ENCODE data around the gene BTBD9. TPM values are rescaled to one million over a fixed set of nuclear protein-coding genes. Genes with fewer than 3 reads are reported as not detected.

The BTBD9 gene
- total RNA-seq, 1 donor from 2014 or later, result 47.9 TPM

- Histone ChIP-seq H3K4me3 (no peak overlapping the region), H3K27ac (no peak overlapping the region), H3K9me3 (no peaks in the 10 kb centered on the region), H3K27me3 (no peaks in the 10 kb centered on the region), H3K4me1 (no peaks in the 10 kb centered on the region), H3K36me3 (peaks cover 18% of the 10 kb centered on the region)
- DNase-seq (no peak), ATAC-seq (no peak)
- intact Hi-C loops (cut with DNase I), result no loop called here
- TF ChIP-seq CTCF (IDR thresholded peaks at IDR 0.05), result no peak
Measured at GRCh38 chr6:38169977-38170526, 469.7 kb downstream of the BTBD9 start.

GRCh38 chr6:38169221-38169976 lies 470.3 kb downstream of the BTBD9 start:
- TF ChIP-seq CTCF (IDR thresholded peaks at IDR 0.05), result no peak
- Histone ChIP-seq H3K4me1 (no peaks in the 10 kb centered on the region), H3K27me3 (no peaks in the 10 kb centered on the region), H3K27ac (no peak overlapping the region), H3K36me3 (peaks cover 17% of the 10 kb centered on the region), H3K4me3 (no peak overlapping the region), H3K9me3 (no peaks in the 10 kb centered on the region)
- ATAC-seq (no peak), DNase-seq (no peak)
- intact Hi-C loops (cut with DNase I), result no loop called here

- DNase-seq (no peak), ATAC-seq (no peak)
- H3K27me3 ChIP-seq, result no peaks in the 10 kb centered on the region
Measured at GRCh38 chr6:38168699-38169098, 471.0 kb downstream of the BTBD9 start.

GRCh38 chr6:38168126-38168525 lies 471.6 kb downstream of the BTBD9 start:
- Histone ChIP-seq H3K27me3 (no peaks in the 10 kb centered on the region), H3K36me3 (peaks cover 5% of the 10 kb centered on the region), H3K27ac (no peak overlapping the region), H3K4me1 (no peaks in the 10 kb centered on the region), H3K9me3 (no peaks in the 10 kb centered on the region), H3K4me3 (no peak overlapping the region)
- no peak for DNase-seq
- no peak for TF ChIP-seq CTCF (IDR thresholded peaks at IDR 0.05)
- ATAC-seq, result no peak
- intact Hi-C loops (cut with DNase I), result no loop called here

More at GRCh38 chr6:38168699-38169098, 471.0 kb downstream of the BTBD9 start:
- TF ChIP-seq CTCF (IDR thresholded peaks at IDR 0.05), result no peak
- Histone ChIP-seq H3K9me3 (no peaks in the 10 kb centered on the region), H3K4me1 (no peaks in the 10 kb centered on the region), H3K27ac (no peak overlapping the region), H3K4me3 (no peak overlapping the region), H3K36me3 (peaks cover 10% of the 10 kb centered on the region)
- intact Hi-C loops (cut with DNase I), result no loop called here

GRCh38 chr6:38167598-38167997 lies 472.1 kb downstream of the BTBD9 start:
- Histone ChIP-seq H3K4me3 (no peak overlapping the region), H3K36me3 (no peaks in the 10 kb centered on the region), H3K27me3 (no peaks in the 10 kb centered on the region), H3K27ac (no peak overlapping the region), H3K4me1 (no peaks in the 10 kb centered on the region), H3K9me3 (no peaks in the 10 kb centered on the region)
- DNase-seq, result no peak
- TF ChIP-seq CTCF (IDR thresholded peaks at IDR 0.05), result no peak
- intact Hi-C loops (cut with DNase I), result no loop called here
- ATAC-seq, result no peak

All from upper lobe of right lung (tissue), 1 donor.